Testis (tissue), 3 donors: ENCODE results near the gene DNER. TPM values are rescaled to one million over a fixed set of nuclear protein-coding genes. Genes with fewer than 3 reads are reported as not detected.

Experiments used
- DNase-seq: peaks from one replicate; pipeline ENCODE4 v3.0.0-alpha.2; 2019
- H3K27ac ChIP-seq, 2 donors: fragments of 200-600 bp; sonication (generic); one replicate each; pipeline ENCODE4 v1.5.1; 2019
- H3K27me3 ChIP-seq: fragments of 200-600 bp; sonication (generic); one replicate; pipeline ENCODE4 v1.5.1; 2019
- H3K36me3 ChIP-seq: fragments of 200-600 bp; sonication (generic); one replicate; pipeline ENCODE4 v1.5.1; 2017; ENCODE audit warnings: low read depth; ENCODE audit errors: missing control alignments
- H3K4me1 ChIP-seq: fragments of 200-600 bp; sonication (generic); one replicate; pipeline ENCODE4 v1.5.1; 2019
- H3K4me3 ChIP-seq, 2 donors: fragments of 200-600 bp; sonication (generic); one replicate each; pipeline ENCODE4 v1.5.1; 2017 to 2019
- H3K9me3 ChIP-seq: fragments of 200-600 bp; sonication (generic); one replicate; pipeline ENCODE4 v1.5.1; 2017
- POLR2A ChIP-seq: fragments of 450-650 bp; IDR thresholded peaks from one replicate; pipeline ENCODE4 v1.6.1; 2017; ENCODE audit warnings: antibody characterized with exemption, mild to moderate bottlenecking, moderate library complexity
- WGBS, 2 donors: methylation state at CpG; one replicate each; pipeline ENCODE4 v1.1.5; 2018; 5-methylcytosine and 5-hydroxymethylcytosine counted together
- intact Hi-C: fragments of 100-400 bp; cut with DNase I; formaldehyde crosslinking; loops from one replicate; pipeline ENCODE4 v1.15.1; 2023; ENCODE audit warnings: low total_unique reads
- polyA plus RNA-seq: library from polyadenylated mRNA; stranded (reverse); fragments of 350-450 nt; fragmentation: Illumina TruSeq; extraction: RNeasy Lipid Tissue Mini Kit (QIAGEN cat#74804); gene quantifications from one replicate; pipeline ENCODE4 v1.2.3, GENCODE V29; 2014; ENCODE audit warnings: low read depth, low replicate concordance; ENCODE audit not compliant: insufficient read depth
- total RNA-seq, 2 donors: library from RNA; depleted of rRNA; stranded (reverse); fragments of >200 nt; gene quantifications; one replicate each; pipeline ENCODE4 v1.2.3, GENCODE V29; 2016
- TF ChIP-seq, protein P1 (sequence below), 3 experiments: fragments of 450-650 bp in 2 of 3; fragments of 200-600 bp in 1 of 3; sonication (generic) in 1 of 3; IDR thresholded peaks; one replicate each; pipeline ENCODE4 v1.5.1; 2016 to 2019; ENCODE audit warnings: antibody characterized with exemption in 3 of 3, mild to moderate bottlenecking in 2 of 3, moderate library complexity in 1 of 3

DNER gene
- total and polyA plus RNA-seq, 3 donors from 2014 or later, result 2.0 to 4.8 (median 2.9) TPM

- no peaks in the 10 kb centered on the region for H3K27me3 ChIP-seq
- DNase-seq, result no peak
- H3K27ac ChIP-seq, result no peak overlapping the region
- TF ChIP-seq POLR2A, result no peak
- TF ChIP-seq, protein P1, sequence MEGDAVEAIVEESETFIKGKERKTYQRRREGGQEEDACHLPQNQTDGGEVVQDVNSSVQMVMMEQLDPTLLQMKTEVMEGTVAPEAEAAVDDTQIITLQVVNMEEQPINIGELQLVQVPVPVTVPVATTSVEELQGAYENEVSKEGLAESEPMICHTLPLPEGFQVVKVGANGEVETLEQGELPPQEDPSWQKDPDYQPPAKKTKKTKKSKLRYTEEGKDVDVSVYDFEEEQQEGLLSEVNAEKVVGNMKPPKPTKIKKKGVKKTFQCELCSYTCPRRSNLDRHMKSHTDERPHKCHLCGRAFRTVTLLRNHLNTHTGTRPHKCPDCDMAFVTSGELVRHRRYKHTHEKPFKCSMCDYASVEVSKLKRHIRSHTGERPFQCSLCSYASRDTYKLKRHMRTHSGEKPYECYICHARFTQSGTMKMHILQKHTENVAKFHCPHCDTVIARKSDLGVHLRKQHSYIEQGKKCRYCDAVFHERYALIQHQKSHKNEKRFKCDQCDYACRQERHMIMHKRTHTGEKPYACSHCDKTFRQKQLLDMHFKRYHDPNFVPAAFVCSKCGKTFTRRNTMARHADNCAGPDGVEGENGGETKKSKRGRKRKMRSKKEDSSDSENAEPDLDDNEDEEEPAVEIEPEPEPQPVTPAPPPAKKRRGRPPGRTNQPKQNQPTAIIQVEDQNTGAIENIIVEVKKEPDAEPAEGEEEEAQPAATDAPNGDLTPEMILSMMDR (IDR thresholded peaks at IDR 0.05), result no peak
- no peaks in the 10 kb centered on the region for H3K36me3 ChIP-seq
- intact Hi-C loops, result no loop called here
- 93% methylated on average over 6 of the region's 6 CpGs for WGBS, 2 donors
- no peak overlapping the region for H3K4me3 ChIP-seq
- no peaks in the 10 kb centered on the region for H3K4me1 ChIP-seq
- H3K9me3 ChIP-seq, result no peaks in the 10 kb centered on the region
These were observed 275.8 kb downstream of the DNER start for GRCh38 chr2:229438430-229439159.

DNA sequence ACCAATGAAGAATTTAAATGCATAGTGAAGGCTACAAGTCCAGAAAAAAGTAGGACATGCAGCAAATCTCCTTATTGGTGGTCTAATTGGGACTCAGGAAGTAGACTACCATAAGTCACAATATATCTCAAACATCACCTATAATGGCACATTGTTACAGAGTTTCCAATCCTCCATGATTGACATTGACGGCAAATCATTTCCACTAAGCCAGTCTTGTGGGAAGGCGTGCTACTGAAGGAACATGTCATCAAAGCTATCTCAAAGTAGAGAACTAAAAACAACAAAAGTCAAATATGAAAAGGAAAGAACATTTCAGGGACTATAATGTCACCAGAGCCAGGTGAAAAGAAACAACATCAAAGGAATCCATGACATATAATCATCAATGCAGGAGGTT, 276.9 kb downstream of the DNER start:
- Histone ChIP-seq H3K36me3 (no peaks in the 10 kb centered on the region), H3K27ac (no peak overlapping the region), H3K4me1 (no peaks in the 10 kb centered on the region), H3K4me3 (no peak overlapping the region), H3K27me3 (no peaks in the 10 kb centered on the region), H3K9me3 (no peaks in the 10 kb centered on the region)
- no peak for TF ChIP-seq POLR2A
- TF ChIP-seq, protein P1 (IDR thresholded peaks at IDR 0.05), result no peak
- no peak for DNase-seq
- 88 to 94% methylated on average over 2 of the region's 2 CpGs for WGBS, 2 donors
- intact Hi-C loops, result no loop called here

DNA sequence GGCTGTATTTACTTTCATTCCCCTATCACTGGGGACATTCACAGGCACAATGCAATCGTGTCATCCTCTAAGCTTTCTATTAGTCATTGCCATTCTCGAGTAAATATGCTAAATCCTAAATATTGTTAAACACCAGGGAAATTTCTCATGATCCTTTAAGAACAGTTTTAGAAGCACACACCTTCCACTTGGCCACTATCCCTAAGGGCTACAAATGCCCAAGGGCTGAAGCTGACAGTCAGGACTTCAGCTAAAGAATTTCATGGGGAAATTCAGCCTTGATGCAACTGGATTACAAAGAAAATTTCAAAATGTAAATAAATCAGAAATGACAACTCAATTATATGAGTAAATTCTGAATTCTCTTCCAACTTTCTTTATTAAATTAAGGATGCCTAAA, 280.2 kb downstream of the DNER start:
- 32 to 40% methylated on average over 2 of the region's 2 CpGs for WGBS, 2 donors
- TF ChIP-seq POLR2A, result no peak
- TF ChIP-seq, protein P1 (IDR thresholded peaks at IDR 0.05), result no peak
- DNase-seq, result no peak
- Histone ChIP-seq H3K27ac (peak overlapping the region; percentile 21 to 70), H3K27me3 (no peaks in the 10 kb centered on the region), H3K36me3 (no peaks in the 10 kb centered on the region), H3K4me3 (no peak overlapping the region), H3K4me1 (peaks cover 3% of the 10 kb centered on the region), H3K9me3 (no peaks in the 10 kb centered on the region)
- intact Hi-C loops, result no loop called here

GRCh38 chr2:229433351-229433750, 281.0 kb downstream of the DNER start:
- Histone ChIP-seq H3K36me3 (no peaks in the 10 kb centered on the region), H3K4me1 (peaks cover 3% of the 10 kb centered on the region), H3K27me3 (no peaks in the 10 kb centered on the region), H3K27ac (peak overlapping the region; percentile 70 to 81), H3K9me3 (no peaks in the 10 kb centered on the region), H3K4me3 (no peak overlapping the region)
- DNase-seq, result no peak
- no peak for TF ChIP-seq POLR2A
- TF ChIP-seq, protein P1 (IDR thresholded peaks at IDR 0.05), result no peak
- 49 to 70% methylated on average over 5 of the region's 5 CpGs for WGBS, 2 donors
- intact Hi-C loops, result no loop called here
